Esophagus squamous epithelium (tissue), 5 donors: ENCODE results near the gene CFAP299. TPM values are rescaled to one million over a fixed set of nuclear protein-coding genes. Genes with fewer than 3 reads are reported as not detected.

Source experiments
- DNase-seq: peaks from one replicate; lab custom pipeline; 2025; lab: John Stamatoyannopoulos, UW
- H3K27ac ChIP-seq, 4 donors: fragments of 200-600 bp; sonication (generic); one replicate each; pipeline ENCODE4 v1.5.1; 2016 to 2019; ENCODE audit warnings: mild to moderate bottlenecking in 1 of 4
- H3K27me3 ChIP-seq, 4 donors: fragments of 200-600 bp; sonication (generic); 1 replicate in 3 of 4; 2 replicates in 1 of 4; pipeline versions ENCODE4 v1.5.1 to v1.6.0; 2017 to 2021; ENCODE audit warnings: antibody characterized with exemption in 1 of 4
- H3K36me3 ChIP-seq, 3 donors: fragments of 200-600 bp; sonication (generic); one replicate each; pipeline ENCODE4 v1.5.1; 2016 to 2019
- H3K4me1 ChIP-seq, 3 donors: fragments of 200-600 bp; sonication (generic); one replicate each; pipeline ENCODE4 v1.5.1; 2017 to 2019
- H3K4me3 ChIP-seq, 4 donors: fragments of 200-600 bp; sonication (generic); 1 replicate in 3 of 4; 2 replicates in 1 of 4; pipeline ENCODE4 v1.5.1; 2016 to 2019; ENCODE audit warnings: mild to moderate bottlenecking in 2 of 4, moderate library complexity in 1 of 4
- H3K9me3 ChIP-seq, 3 donors: fragments of 200-600 bp; sonication (generic); one replicate each; pipeline ENCODE4 v1.5.1; 2016 to 2019
- CTCF ChIP-seq, 6 experiments: fragments of 450-650 bp in 4 of 6; fragments of 200-600 bp in 2 of 6; sonication (generic) in 2 of 6; IDR thresholded peaks; one replicate each; pipeline ENCODE4 v1.5.1; 2016 to 2019; ENCODE audit warnings: antibody characterized with exemption in 6 of 6, mild to moderate bottlenecking in 4 of 6, moderate library complexity in 4 of 6
- POLR2A ChIP-seq, 4 donors: fragments of 450-650 bp; IDR thresholded peaks; one replicate each; pipeline ENCODE4 v1.6.1; 2017; ENCODE audit warnings: antibody characterized with exemption in 4 of 4, mild to moderate bottlenecking in 4 of 4, moderate library complexity in 3 of 4
- WGBS, 2 donors: methylation state at CpG; one replicate each; pipeline ENCODE4 v1.1.5; 2018; 5-methylcytosine and 5-hydroxymethylcytosine counted together
- intact Hi-C: fragments of 100-400 bp; cut with DNase I; formaldehyde crosslinking; loops from one replicate; pipeline ENCODE4 v1.15.0; 2022
- total RNA-seq, 4 donors: library from RNA; depleted of rRNA; stranded (reverse); fragments of >200 nt; gene quantifications; one replicate each; pipeline ENCODE4 v1.1.0, GENCODE V29; 2016
- donor health status: DM: yes; HTN: yes; CAD: no.

The CFAP299 gene
- total RNA-seq, 4 donors from 2014 or later, result not detected

GRCh38 chr4:80459918-80460473 is 124.5 kb downstream of the CFAP299 start:
- Histone ChIP-seq H3K27me3 (no peaks in the 10 kb centered on the region), H3K36me3 (no peaks in the 10 kb centered on the region), H3K4me3 (no peak overlapping the region), H3K4me1 (peaks cover 0 to 24% (median 0%) of the 10 kb centered on the region in 3 donors), H3K9me3 (no peaks in the 10 kb centered on the region), H3K27ac (no peak overlapping the region)
- no peak for DNase-seq
- intact Hi-C loops, result no loop called here
- WGBS, 2 donors, result 71 to 90% methylated on average over 1 of the region's 1 CpG
- TF ChIP-seq CTCF (IDR thresholded peaks at IDR 0.05) (no peak), POLR2A (IDR thresholded peaks at IDR 0.05) (no peak)

GRCh38 chr4:80461412-80461811 is 125.9 kb downstream of the CFAP299 start:
- no peak for DNase-seq
- Histone ChIP-seq H3K4me3 (no peak overlapping the region), H3K4me1 (peaks cover 0 to 24% (median 0%) of the 10 kb centered on the region in 3 donors), H3K27ac (no peak overlapping the region), H3K9me3 (no peaks in the 10 kb centered on the region), H3K27me3 (no peaks in the 10 kb centered on the region), H3K36me3 (no peaks in the 10 kb centered on the region)
- WGBS, 2 donors, result 50 to 71% methylated on average over 1 of the region's 1 CpG
- intact Hi-C loops, result no loop called here
- TF ChIP-seq CTCF (IDR thresholded peaks at IDR 0.05), result no peak
- TF ChIP-seq POLR2A (IDR thresholded peaks at IDR 0.05), result no peak

GRCh38 chr4:80462621-80463091 is 127.1 kb downstream of the CFAP299 start:
- intact Hi-C loops, result no loop called here
- no peak for DNase-seq
- H3K27me3 ChIP-seq, result no peaks in the 10 kb centered on the region
- H3K4me1 ChIP-seq, result peaks cover 0 to 24% (median 0%) of the 10 kb centered on the region in 3 donors
- H3K27ac ChIP-seq, result peak overlapping the region in 1 of 4 donors; percentile 6
- H3K4me3 ChIP-seq, result peak overlapping the region in 3 of 4 donors; percentile 16 to 36 (median 19)
- TF ChIP-seq CTCF (IDR thresholded peaks at IDR 0.05) (no peak), POLR2A (IDR thresholded peaks at IDR 0.05) (no peak)
- WGBS, 2 donors, result 18 to 22% methylated on average over 2 of the region's 2 CpGs
- H3K36me3 ChIP-seq, result no peaks in the 10 kb centered on the region
- no peaks in the 10 kb centered on the region for H3K9me3 ChIP-seq

GRCh38 chr4:80463509-80463908 is 128.0 kb downstream of the CFAP299 start:
- no peak for DNase-seq
- H3K4me1 ChIP-seq, result peaks cover 0 to 24% (median 0%) of the 10 kb centered on the region in 3 donors
- intact Hi-C loops, result no loop called here
- no peak overlapping the region for H3K27ac ChIP-seq
- no peak for TF ChIP-seq CTCF (IDR thresholded peaks at IDR 0.05)
- 68 to 86% methylated on average over 4 of the region's 4 CpGs for WGBS, 2 donors
- H3K4me3 ChIP-seq, result no peak overlapping the region
- H3K36me3 ChIP-seq, result no peaks in the 10 kb centered on the region
- no peaks in the 10 kb centered on the region for H3K9me3 ChIP-seq
- H3K27me3 ChIP-seq, result no peaks in the 10 kb centered on the region

GRCh38 chr4:80465238-80465637 is 129.7 kb downstream of the CFAP299 start:
- 80 to 86% methylated on average over 1 of the region's 1 CpG for WGBS, 2 donors
- no peak overlapping the region for H3K4me3 ChIP-seq
- DNase-seq, result no peak

More at GRCh38 chr4:80465238-80465637, 129.7 kb downstream of the CFAP299 start:
- no peaks in the 10 kb centered on the region for H3K36me3 ChIP-seq
- H3K9me3 ChIP-seq, result no peaks in the 10 kb centered on the region
- H3K27ac ChIP-seq, result no peak overlapping the region
- no peak for TF ChIP-seq POLR2A (IDR thresholded peaks at IDR 0.05)
- no peak for TF ChIP-seq CTCF (IDR thresholded peaks at IDR 0.05)
- intact Hi-C loops, result no loop called here
- H3K4me1 ChIP-seq, result peaks cover 0 to 24% (median 0%) of the 10 kb centered on the region in 3 donors
- no peaks in the 10 kb centered on the region for H3K27me3 ChIP-seq
